Measurements from ENCODE around the gene PNPLA7.

DNA sequence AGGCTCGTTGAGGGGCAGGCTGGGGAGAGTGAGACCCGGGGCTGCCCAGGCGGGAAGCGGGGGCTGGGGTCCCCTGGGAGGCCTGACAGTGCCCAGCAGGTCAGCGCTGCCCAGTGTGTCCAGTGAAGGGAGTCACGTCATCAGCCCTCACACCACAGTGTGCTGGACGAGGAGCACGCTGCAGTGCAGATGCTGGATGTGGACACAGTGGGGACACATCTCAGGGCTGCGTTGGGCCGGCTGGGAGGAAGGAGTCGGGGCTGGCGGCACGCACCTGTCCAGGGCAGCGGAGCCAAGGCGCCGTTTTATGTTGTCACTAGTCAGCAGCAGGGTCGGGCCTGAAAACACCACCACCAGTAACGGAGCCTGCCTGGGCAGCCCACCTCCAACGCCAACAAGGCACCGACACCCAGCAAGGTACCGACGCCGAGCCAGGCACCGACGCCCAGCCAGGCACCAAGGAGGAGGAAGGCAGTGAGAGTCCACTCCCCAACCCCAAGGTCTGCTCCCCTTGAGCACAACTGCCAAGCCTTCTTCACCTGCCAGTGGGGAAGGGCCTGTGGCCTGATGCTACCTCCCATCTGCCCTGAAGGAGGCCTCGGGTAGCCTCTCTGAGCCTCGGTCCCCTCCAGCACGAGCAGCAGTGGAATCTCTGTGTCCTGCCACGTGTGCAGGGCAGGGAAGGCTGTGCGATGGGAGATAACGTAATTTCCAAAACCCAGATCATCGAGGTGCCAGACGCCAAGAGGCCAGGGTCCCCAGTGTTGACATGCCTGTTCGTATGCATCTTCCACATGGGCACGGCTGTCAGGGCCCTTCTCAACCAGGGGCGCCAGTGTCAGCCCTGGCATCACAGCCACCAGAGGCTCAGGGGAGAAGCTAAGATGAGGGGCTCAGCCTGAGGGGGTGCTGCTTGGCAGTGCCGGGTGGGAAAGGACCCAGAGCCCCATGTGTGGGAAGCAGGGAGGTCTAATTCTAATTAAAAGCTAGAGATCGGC is 69.2 kb downstream of the PNPLA7 start:
- TF ChIP-seq, protein P1, sequence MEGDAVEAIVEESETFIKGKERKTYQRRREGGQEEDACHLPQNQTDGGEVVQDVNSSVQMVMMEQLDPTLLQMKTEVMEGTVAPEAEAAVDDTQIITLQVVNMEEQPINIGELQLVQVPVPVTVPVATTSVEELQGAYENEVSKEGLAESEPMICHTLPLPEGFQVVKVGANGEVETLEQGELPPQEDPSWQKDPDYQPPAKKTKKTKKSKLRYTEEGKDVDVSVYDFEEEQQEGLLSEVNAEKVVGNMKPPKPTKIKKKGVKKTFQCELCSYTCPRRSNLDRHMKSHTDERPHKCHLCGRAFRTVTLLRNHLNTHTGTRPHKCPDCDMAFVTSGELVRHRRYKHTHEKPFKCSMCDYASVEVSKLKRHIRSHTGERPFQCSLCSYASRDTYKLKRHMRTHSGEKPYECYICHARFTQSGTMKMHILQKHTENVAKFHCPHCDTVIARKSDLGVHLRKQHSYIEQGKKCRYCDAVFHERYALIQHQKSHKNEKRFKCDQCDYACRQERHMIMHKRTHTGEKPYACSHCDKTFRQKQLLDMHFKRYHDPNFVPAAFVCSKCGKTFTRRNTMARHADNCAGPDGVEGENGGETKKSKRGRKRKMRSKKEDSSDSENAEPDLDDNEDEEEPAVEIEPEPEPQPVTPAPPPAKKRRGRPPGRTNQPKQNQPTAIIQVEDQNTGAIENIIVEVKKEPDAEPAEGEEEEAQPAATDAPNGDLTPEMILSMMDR (IDR thresholded peaks at IDR 0.05): no peak
- no peak for TF ChIP-seq POLR2A (IDR thresholded peaks at IDR 0.05)
